Activated CD4-positive, alpha-beta T cell treated with anti-CD3 and anti-CD28 coated beads, Interleukin-2, amount 50 U/mL, for 4 hours (primary cell): ENCODE measurements around the gene UNC13C.

Source experiments
- DNase-seq, 2 experiments: peaks; one replicate each; pipeline ENCODE4 v3.0.0-alpha.2; 2020

The UNC13C gene

DNA sequence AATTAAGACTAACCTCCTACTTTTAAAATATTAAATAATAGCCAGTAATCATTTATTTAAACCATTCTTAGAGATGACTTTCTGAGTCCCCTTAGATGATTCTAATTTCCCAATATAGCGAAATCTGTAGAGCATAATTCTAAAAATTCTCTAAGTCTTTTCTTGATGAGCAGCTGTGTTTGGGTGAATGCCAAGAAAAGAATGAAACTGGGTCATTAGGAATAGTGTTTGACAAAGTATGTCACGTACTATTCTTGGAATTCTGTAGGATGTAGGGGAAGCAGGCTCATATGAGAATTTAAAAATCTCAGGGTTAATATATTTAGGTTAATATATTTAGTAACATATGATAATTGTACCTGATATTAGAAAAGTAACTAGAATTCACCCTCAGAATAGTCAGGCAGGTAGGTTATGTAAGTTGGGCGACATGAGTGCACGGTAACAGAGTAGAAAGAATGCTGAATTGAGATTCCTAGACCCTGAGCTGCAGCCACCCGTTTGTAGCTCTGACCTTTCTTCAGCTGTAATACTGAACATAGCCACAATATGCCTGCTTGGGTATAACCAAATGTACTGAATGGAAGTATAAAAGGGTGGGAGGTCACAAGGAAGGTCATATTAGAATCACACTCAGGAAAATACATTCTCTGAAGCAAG lies 524.3 kb downstream of the UNC13C start:
- DNase-seq: no peak

DNA sequence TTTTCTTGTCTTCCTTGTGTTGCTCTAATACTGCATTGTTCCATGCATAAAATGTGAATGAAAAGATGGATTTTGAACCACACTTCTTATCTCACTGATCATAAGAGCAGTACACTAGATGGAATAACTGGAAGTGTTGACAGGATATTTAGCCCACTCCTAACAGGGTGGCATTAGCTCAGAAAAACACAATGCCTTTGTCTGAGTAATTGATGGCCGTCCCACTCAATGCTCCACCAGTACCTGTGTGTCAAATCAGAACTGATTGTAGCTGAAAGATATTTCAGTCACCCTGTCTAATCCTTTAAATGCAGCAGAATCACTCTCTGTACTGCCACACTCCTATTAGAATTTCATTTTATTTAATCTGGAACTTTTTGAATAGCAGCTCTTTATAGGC lies 526.5 kb downstream of the UNC13C start:
- no peak for DNase-seq

DNA sequence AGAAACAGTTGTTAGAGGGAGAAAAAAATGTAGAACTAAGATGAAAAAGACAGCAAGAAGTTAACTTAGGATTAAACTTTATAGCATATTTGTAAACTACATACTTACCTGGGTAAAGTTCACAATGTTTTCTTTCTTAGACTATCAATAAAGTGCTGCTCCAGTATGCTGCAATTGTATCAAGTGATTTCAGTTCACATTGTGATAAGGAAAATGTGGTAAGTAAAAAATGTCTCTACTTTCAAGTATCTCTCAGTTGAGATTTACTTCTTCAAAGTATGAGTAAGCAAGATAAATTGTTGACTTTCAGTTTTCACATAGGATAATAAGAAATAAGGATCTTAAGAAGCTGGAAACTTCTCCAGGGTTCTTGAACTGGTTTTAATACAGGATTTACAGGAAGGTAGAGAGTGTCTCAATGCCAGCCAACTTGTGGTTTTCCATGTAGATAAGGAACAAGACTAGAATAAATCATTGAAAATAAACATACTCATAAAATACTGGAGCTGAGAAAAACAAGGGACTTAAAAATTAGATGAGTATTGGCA lies 528.8 kb downstream of the UNC13C start:
- no peak for DNase-seq

DNA sequence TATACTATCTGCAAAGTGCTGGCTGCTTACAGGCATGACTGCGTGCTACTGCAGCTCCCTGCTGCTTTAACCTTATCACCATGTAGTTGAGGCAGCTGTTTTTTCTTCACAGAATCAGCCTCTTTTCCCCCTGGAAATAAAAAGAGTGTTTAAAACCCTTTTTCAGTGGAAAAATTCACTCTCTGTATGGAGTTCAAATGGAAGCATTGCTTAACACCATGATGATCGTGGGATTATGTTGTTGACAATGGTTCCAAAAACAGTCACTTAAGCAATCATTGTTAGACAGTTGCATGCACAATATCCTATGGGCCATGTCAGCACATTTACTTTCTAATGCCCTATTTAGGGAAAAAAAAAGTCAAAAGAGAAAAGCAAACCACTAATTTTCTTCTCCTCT lies 536.4 kb downstream of the UNC13C start:
- no peak for DNase-seq

DNA sequence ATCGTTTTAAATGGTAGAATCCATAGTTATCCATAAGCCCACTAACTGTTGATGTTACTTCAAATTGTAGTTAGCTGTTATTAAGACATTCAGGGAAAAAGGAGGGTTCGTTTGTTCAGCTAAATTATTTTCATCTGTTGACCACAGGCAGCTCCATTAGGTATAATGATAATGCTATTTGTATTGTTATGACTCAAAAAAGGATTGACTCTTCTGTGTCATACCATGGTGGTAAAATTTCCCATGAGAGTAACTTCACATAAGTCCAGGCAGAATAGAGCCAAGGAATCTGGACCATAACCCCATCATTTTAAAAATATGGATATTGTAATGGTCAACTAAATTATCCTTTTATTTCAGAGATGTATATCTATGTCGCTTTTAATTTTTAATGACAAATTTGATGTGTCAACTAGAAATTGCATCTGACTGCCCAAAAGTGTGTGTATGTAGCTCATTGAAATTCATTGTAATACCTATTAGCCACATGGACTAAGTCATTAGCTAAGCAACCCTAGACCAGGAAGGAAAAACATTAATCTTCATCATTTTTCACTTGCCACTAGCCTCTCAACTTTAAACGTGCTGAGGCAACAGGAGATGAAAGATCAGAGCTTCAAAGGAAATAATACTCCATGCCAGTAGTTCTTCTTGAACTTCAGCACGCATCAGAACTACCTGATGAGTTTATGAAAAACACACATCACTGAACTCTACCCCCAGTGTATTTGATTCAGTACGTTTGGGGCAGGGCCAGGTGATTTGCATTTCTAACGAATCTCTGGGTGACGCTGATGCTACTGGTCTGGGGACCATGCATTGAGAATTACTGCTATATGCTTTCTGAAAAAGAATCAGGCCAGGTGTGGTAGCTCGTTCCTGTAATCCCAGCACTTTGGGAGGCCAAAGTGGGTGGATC lies 537.7 kb downstream of the UNC13C start:
- no peak for DNase-seq

DNA sequence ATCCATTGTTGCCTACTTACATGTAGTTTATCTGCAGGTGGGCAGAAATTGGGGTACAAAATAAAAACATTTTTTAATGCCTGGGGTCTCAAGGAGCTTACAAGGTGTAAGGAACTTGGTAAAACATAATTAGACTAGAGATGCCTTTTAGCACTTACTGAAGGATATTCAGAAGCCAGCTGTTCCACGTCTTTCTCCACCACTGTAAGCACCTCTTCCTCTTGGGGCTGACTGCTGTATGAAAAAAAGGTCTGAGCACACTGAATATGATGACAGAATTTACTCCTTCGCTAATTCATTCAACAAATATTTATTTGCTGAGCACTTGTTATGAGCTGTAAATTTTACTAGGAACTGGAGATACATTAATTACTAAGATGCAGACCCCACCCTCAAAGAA lies 539.1 kb downstream of the UNC13C start:
- DNase-seq: no peak

DNA sequence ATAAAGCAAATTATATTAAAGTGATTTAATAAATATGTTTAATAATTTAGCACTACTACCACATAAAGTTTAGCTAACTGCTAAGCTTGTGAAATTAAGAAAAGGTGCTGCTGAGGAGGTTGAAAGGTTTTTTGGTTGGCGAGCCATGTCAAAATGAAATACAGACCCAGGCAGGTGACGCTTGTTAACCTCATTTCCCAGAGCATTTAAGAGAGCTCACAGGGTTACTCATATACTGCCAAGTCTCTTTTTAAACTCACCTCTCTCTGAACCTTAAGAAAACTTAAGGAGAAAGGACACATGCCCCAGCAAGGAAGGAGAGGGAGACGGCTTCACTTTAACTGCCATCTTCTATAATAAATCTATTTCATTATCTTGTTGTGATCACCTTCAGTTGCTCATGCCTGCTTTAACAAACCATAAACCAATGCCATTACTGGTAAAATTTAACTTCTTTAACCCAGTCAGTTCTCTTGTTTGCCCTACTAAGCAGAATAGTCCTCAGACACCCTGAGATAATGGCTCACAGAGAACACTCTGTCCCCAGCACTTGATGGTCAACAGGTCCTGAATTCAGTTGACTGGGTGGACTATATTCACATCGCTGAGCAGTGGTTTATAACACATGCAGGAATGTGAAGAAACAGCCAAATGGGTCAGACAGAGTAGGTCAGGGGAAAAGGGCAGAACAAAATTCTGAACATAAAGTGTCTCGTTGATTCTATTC lies 540.1 kb downstream of the UNC13C start:
- DNase-seq: no peak

DNA sequence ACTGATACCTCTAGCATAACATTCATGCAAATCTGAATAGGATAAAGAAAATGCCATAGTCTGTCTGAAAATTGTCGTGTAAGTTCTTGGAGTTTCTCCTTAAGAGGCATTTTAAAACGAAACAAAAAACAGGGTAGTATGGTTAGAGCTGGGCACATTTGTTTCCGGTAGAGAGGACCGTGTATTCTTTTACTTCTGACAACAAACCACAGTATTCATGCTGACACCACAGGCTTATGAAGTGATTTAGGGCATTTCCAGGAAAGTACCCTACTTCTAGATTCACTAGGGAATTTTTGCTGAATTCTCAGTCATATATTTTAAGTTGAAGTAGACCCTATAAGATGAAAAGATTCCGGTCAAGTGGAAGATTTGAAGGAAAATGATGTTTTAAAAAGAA lies 541.3 kb downstream of the UNC13C start:
- DNase-seq: no peak

DNA sequence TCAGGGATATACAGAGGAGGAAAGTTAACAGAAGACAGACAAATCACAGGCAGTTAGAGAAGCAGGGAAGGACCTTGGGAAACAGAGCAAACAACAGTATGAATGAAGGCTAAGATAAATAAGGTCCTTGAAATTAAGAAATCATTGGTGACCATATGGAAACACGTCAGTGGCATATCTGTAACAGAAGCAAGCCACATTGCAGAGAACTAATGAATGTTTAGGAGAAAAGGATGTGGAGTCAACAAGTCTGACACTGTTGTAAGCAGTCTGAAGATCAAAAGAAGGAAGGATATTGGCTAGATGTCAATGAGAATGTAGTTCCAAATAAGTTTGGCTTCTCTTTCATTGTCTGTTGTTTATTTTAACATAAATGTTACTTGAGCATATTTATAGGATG lies 542.4 kb downstream of the UNC13C start:
- DNase-seq: no peak

DNA sequence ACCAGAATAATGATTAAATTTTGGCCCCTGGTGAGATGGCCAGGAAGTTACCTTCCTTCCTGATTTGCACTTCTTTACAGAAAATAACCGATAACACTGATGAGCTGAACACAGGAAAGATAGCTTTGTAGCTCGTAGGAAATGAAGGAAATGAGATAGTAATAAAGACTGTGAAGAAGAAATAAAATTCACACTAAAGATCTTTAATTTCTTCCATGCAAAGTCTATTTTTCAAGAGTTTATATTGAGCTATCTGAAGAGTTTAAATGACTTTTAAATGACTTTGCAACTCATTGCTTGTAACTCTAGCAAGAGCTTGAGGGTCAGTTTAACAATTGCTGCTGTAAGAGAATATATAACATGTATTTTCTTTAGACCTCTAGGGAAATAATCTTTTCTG lies 543.0 kb downstream of the UNC13C start:
- DNase-seq: no peak

DNA sequence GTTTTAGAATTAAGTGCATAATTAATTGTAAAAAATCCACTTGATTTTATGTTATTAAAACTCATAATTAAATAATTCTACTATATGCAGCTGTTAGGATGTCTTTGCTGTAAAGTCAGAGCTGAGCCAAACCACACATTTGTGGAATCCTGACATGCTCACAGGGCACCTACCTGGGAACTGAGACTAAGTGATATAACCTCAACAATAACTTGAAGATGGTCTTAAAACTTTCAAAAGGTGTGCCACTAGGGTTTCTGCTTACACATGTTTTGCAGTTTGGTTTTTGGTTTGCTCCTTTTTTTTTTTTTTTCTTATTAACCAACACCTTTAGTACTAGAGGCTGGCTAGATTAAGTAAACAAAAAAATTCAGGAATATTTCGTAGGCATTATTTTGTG lies 549.8 kb downstream of the UNC13C start:
- DNase-seq: no peak

DNA sequence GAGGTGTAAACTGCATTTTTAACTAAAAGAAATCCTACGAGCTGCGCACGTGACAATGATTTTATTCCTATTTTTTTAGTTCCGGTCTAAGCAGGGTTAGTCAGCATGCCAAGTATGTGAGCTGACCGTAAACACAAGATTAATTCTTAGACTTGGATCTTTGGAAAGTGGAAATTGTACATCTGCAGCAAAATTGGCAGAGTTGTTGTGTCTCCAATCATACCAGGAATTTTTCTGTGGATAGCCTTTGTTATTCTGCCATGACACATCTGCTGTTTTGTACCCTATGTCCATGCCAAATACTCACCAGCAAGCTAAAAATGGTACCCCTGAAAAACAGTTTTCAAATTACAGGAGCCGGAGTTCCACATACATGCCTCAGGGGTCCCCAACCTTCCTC lies 562.5 kb downstream of the UNC13C start:
- no peak for DNase-seq

DNA sequence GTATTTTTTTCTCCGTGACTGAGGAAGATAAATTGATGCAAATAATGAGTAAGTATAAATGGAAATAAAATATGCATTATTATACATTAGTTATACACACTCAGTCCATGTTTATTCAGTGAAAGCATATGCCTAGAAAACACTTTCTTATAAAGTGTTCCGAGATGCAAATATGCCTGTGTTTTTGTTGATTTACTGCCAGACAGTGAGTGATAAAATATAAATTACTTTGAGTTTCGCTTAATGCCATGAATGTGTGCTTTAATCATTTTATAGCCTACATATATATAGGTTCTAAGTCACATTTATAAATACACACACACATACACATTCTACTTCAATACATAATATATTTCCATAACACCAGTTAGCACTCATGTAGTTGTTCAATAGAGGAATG lies 569.2 kb downstream of the UNC13C start:
- DNase-seq: no peak

DNA sequence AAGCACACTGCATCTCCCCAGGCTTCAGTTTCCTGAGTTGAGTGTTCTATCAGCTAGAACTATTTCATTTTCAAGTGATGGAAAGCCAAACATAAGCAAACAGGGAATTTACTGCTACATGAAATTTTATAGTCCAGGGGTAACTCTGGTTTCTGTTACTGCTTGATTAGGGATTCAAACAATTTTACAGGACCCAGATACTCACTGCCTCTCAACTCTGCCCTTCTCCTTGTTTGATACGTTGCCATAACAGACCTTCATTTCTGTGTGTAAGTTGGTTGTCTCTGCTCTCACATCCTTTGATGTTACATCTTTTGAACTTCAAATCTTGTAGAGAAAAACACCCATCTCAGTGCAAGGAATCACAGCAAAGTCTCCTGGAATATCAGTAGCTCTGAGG lies 572.7 kb downstream of the UNC13C start:
- no peak for DNase-seq

DNA sequence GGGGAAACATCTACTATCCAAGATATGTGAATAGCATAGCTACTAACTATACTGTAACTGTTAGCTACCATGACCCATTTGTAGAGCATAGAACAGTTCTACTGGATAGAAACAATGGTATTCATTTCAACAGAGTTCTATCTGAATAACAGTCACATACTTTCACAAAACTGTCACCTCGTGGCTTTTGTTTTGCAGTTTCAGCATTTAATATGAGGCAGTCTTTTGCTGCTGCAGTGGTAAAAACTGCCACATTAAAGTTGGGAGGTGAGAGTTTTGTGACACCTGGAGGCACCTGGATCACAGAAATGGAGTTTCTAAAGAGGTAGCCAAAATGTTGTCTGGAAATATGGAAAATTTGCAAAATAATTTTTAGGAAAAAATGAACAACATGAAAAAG lies 578.0 kb downstream of the UNC13C start:
- no peak for DNase-seq

DNA sequence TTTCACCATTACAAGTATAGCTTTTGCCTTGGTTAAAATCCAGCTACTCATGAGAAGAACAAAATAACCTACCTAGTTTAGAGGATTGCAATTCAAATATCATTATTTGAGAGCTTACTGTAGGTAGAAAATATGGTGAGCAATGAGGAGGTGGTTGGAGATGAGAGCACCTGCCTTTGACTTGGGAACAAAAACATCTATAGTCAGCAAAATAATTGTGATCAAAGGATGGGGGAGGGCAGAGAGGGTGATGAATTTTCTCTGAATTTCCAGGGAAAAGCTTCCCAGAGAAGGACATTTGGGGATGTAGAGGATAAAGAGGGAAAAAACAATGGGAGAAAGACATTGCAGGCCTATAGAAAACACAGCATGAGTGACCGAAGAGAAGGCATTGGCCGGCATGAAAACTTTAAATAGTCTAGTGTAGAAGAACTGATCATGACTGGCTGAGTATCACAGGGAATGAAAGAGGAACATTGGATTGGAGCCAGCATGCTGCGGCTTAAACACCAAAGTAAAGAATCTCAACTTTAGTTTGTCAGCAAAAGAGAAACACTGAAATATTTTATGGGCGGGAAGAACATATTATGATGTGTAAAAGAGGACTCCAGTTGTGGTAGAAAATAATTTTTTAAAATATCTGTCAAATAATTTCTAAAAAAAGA lies 581.3 kb downstream of the UNC13C start:
- DNase-seq: no peak

DNA sequence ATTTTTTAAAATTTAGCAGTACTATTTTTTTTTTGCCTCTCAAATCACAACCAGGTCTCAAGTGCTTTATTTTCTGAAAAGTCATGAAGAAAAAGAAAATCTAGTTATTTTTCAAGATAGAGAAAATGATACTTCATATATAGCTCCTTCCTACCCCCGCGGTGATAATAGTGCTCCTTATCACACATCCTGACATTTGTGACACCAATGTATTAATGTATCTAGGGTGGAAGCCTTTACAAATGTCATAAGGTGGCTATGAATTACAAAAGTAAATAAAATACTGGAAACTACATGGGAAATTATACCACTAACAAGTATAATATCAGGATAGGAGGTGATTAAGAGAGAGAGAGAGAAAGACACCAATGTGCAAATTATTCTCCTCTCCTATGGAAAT lies 582.2 kb downstream of the UNC13C start:
- DNase-seq: no peak

DNA sequence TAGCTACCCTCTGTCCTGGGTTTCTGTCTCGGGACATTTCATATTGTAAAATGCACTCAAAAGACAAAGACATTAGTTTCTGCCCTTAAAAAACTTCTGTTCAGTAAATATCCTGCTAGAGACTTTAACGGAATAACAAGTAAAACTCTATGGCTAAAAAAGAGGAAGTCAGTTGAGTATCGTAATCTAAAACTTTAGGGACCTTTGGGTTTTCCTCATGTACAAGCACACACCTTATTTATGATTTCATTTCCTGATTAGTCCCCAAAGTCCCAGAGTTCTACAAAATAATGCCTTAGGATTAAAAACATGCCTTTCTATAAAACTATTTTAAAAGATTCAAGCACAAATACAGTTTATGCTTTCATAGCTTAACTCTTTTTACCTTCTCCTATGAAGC lies 585.9 kb downstream of the UNC13C start:
- no peak for DNase-seq

DNA sequence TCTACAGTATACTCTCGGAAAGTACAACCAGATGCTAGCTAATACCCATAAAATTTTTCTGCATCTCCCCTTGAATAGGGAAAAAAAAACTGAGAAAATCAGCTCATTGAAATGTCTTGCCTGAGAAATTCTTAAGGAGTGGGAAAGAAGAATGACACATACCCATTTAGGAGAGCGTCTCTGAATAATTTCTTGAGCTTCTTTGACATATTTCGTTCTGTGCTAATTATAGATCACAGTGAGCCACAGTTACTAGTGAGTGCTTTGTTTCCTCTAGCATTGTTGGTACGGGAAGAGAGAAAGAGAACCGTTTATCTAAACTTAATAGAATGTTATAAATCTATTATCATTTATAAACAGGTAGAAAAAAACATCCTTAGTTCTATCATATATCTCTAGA lies 588.4 kb downstream of the UNC13C start:
- DNase-seq: no peak

DNA sequence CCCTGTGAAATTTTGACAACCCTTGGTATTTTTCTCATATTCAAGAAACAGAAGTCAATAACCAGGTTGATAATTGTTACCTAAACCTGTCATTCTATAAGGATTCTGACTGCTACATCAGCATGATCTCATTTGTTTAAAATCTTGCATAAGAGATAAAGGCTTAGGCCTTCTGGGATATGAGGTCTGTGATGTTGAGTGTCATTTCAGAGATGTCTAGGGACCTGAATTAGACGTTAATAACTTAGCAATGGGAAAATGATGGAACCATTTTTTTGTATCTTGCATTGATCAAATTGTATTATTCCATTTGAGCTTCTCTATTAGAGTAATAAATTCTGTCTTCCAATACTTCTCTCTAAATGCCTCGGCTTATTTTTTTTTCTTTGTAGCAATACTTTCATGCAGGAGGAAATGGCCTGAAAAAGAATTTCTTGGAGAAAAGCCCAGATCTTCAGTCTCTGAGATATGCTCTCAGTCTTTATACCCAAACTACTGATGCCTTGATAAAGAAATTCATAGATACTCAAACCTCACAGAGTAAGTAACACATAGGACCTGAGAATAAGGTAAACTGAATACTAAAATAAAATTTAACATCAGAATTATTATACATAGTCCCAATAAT lies 589.3 kb downstream of the UNC13C start:
- DNase-seq: no peak

DNA sequence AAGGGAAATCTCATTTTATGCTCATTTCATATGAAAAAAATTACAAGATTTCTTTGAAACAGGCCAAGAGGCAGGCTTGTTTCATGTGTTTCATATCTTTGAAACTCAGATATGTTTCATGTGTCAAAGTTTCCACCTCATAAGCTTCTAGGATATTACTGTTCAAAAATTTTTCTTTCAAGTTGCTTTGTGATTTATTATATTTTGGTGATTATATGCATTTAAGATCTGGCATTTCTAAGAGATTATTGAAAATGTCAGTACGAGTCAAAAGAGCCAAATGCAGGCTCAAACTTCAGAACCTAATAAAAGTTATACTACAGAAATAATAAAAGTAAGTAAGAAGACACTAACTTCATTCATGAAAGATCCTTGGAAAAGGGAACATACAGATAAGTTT lies 590.1 kb downstream of the UNC13C start:
- no peak for DNase-seq

DNA sequence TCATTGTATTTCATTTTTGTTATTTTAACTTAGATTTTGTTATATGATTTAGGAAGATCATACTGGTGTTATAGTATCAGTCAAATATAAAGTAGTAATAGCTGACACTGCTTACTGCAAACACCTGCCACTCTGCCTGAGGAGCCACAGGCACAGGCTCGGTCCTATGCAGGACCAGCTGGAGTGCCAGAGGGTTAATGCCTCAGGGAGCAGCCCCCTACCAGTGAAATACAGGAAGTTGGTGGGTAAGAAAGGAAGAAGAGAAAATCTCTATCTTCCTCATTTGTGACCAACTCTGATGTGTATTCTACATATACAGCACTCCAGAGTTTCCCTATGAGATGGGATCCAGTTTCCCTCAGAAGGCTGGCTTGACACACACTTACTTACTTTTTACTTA lies 593.3 kb downstream of the UNC13C start:
- no peak for DNase-seq

DNA sequence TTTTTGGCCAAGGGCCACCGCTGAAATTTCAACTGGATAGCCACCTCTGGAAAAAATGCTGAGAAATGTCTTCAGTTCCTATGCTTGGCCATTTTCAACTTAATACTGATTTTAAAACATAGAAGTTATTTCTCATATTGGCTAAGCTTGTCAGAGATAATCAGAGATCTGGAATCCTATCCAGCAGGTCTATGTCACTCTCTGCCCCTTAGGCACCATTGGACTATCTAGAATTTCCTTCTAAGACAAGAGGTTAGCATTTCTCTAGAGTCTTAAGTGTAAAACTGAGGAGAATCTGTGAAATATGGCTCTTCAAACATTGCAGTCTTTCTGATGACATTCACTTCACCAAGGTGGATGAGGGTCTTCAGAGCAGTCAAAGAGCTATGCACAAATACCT lies 597.3 kb downstream of the UNC13C start:
- DNase-seq: no peak
